Small intestine (tissue), 7 donors: ENCODE results near the gene PSORS1C2. TPM values are rescaled to one million over a fixed set of nuclear protein-coding genes. Genes with fewer than 3 reads are reported as not detected.
"Not testable (repeated sequence)": the region's sequence is repeated elsewhere in the genome, so short reads cannot be mapped to it uniquely, and the experiment has no call there.

Source experiments
- DNase-seq, 2 donors: peaks; one replicate each; pipeline versions ENCODE4 v3.0.0 to v3.0.0-alpha.2; 2013
- FAIRE-seq: peaks from 2 replicates; lab custom pipeline; 2012; peaks lifted over from hg19 to GRCh38; lab: Jason Lieb, UNC
- H3K27ac ChIP-seq, 3 donors: one replicate each; pipeline ENCODE4 v1.5.1; 2013; ENCODE audit warnings: low read length in 2 of 3, mild to moderate bottlenecking in 2 of 3, control low read depth in 1 of 3, inconsistent platforms in 1 of 3, low read depth in 1 of 3, moderate library complexity in 1 of 3
- H3K27me3 ChIP-seq, 3 donors: one replicate each; pipeline ENCODE4 v1.6.1; 2013; ENCODE audit warnings: low read length in 3 of 3, inconsistent platforms in 1 of 3; ENCODE audit not compliant: control insufficient read depth in 3 of 3, insufficient read depth in 3 of 3
- H3K36me3 ChIP-seq, 3 donors: one replicate each; pipeline ENCODE4 v1.6.1; 2013; ENCODE audit warnings: low read length in 3 of 3, inconsistent platforms in 1 of 3, low read depth in 1 of 3, mild to moderate bottlenecking in 1 of 3, moderate library complexity in 1 of 3; ENCODE audit not compliant: control insufficient read depth in 3 of 3, insufficient read depth in 2 of 3
- H3K4me1 ChIP-seq, 3 donors: one replicate each; pipeline ENCODE4 v1.6.1; 2013; ENCODE audit warnings: low read length in 2 of 3, inconsistent platforms in 1 of 3, low read depth in 1 of 3, mild to moderate bottlenecking in 1 of 3, moderate library complexity in 1 of 3; ENCODE audit not compliant: control insufficient read depth in 3 of 3, insufficient read depth in 2 of 3
- H3K4me3 ChIP-seq, 3 donors: one replicate each; pipeline ENCODE4 v1.5.1; 2013; ENCODE audit warnings: low read length in 3 of 3, control low read depth in 1 of 3, inconsistent platforms in 1 of 3, low read depth in 1 of 3, mild to moderate bottlenecking in 1 of 3, moderate library complexity in 1 of 3
- H3K9me3 ChIP-seq, 2 donors: one replicate each; pipeline ENCODE4 v1.6.1; 2013; ENCODE audit warnings: low read depth in 1 of 2, low read length in 1 of 2; ENCODE audit not compliant: control insufficient read depth in 2 of 2, insufficient read depth in 1 of 2
- WGBS, 3 donors: extraction: QIAGEN DNeasy Blood & Tissue Kit; methylation state at CpG; one replicate each; pipeline ENCODE4 v1.1.7; 2013; 5-methylcytosine and 5-hydroxymethylcytosine counted together
- polyA plus RNA-seq, 4 donors: library from polyadenylated mRNA; stranded (reverse) in 3 of 4; unstranded in 1 of 4; fragments of 200-250 nt in 3 of 4; fragments of 120-200 nt in 1 of 4; gene quantifications; one replicate each; pipeline versions ENCODE4 v1.2.1 to v1.2.3, GENCODE V29; 2013
- donor health status: healthy with polysubstance abuse.
- donor health status: control.
- donor health status: control.
- donor health status: Bipolar disorder and iron deficiency.
- donor health status: healthy.

The PSORS1C2 gene
- polyA plus RNA-seq, 4 donors, result not detected

DNA sequence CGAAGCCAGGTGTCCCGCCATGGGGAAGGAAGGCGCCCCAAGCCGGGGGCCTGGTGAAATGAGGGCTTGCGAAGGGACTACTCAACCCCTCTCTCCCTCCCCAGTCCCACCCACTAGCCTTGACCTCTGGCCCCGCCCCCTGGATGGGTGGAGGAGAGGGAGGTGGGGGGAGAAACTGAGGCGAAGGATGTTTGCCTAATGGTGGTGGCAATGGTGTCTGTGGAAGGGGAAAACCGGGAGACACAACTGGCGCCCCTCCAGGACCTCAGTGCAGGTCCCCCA is 31.7 kb upstream of the PSORS1C2 start, which contains the start of gene POU5F1:
TSS of gene POU5F1 (minus strand) at position 83 of the 282 bp plus-strand sequence. CDS start at position 21, 62 bp downstream.
- H3K4me1 ChIP-seq, result no peaks in the 10 kb centered on the region
- no peak within 1 kb of the TSS for H3K4me3 ChIP-seq
- DNase-seq (no peak), FAIRE-seq (no peak)
- 66 to 93% (median 89%) methylated on average over 9 of the region's 9 CpGs for WGBS, 3 donors
- no peaks in the 10 kb centered on the region for H3K9me3 ChIP-seq
- H3K27me3 ChIP-seq, result peaks cover 0 to 6% (median 0%) of the 10 kb centered on the region in 3 donors
- H3K27ac ChIP-seq, result no peak within 1 kb of the TSS
- no peaks in the 10 kb centered on the region for H3K36me3 ChIP-seq

GRCh38 chr6:31169858-31170599 is 31.2 kb upstream of the PSORS1C2 start:
- not testable (repeated sequence) for H3K27ac ChIP-seq, H3K27me3 ChIP-seq, DNase-seq, H3K36me3 ChIP-seq, H3K4me3 ChIP-seq, H3K9me3 ChIP-seq, H3K4me1 ChIP-seq, FAIRE-seq
- 67 to 89% (median 88%) methylated on average over 19 to 23 of the region's 23 CpGs for WGBS, 3 donors

DNA sequence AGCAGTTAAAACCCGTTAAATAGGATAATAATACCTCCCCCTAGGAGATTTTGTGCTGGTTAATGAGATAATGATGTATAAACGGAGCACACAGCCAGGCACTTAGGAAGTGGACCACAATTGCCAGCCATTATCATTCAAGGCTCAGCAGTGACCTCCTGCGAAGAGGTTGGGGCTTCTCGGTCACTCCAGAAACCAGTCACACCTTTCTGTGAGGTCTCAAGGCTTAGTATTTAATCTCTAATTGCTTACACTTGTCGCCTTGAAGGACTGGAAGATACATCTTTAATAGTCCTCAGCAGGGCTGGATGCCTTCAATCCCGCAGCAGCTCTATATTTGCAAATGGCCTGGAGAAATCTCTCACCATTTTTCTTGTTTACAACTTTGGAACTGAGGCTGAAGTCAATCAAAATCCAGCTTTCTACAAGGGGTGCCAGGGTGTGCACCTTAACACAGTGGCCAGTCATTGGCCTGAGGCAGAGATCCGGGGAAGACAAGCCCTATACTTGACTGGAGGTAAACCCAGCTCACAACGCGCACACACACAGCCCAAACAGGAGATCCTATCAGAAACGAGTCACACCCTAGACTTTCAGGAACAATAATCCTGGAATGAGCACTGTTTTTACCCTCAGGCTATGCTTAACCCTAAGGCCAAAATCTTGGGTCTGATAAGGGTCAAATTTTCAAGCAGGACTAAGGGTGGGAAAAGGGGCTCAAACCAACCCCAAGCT is 30.4 kb upstream of the PSORS1C2 start:
- H3K36me3 ChIP-seq, result no peaks in the 10 kb centered on the region
- DNase-seq (no peak), FAIRE-seq (no peak)
- H3K27ac ChIP-seq, result no peak overlapping the region
- H3K4me3 ChIP-seq, result no peak overlapping the region
- H3K9me3 ChIP-seq, result no peaks in the 10 kb centered on the region
- 76 to 84% (median 80%) methylated on average over 10 of the region's 10 CpGs for WGBS, 3 donors
- peaks cover 0 to 6% (median 0%) of the 10 kb centered on the region in 3 donors for H3K27me3 ChIP-seq
- no peaks in the 10 kb centered on the region for H3K4me1 ChIP-seq

DNA sequence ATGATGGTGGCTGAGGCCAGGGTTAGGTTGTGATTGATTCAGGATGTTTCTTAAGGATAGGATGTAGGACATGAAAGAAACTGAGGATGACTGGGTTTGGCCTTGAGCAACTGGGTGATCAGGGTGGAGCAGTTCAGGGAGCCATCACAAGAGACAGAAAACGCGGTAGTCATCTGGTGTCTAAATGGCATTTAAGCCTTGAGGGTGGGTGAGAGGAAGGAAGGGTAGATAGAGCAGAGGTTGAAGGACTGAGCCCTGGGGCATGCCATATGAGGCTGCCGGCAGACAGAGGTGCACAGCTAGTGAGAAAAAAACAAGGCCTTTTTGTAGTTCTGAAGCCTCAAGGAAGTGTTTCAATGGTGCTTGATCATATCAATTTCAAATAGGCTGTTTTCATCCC is 29.7 kb upstream of the PSORS1C2 start:
- Histone ChIP-seq H3K36me3 (no peaks in the 10 kb centered on the region), H3K9me3 (no peaks in the 10 kb centered on the region), H3K27ac (no peak overlapping the region), H3K4me1 (no peaks in the 10 kb centered on the region), H3K27me3 (peaks cover 0 to 6% (median 0%) of the 10 kb centered on the region in 3 donors), H3K4me3 (no peak overlapping the region)
- DNase-seq (no peak), FAIRE-seq (no peak)
- 76 to 100% (median 80%) methylated on average over 3 of the region's 3 CpGs for WGBS, 3 donors

- H3K36me3 ChIP-seq, result peaks cover 0 to 13% (median 0%) of the 10 kb centered on the region in 3 donors
- FAIRE-seq (no peak), DNase-seq (no peak)
- 66 to 79% (median 71%) methylated on average over 5 of the region's 5 CpGs for WGBS, 3 donors
- H3K9me3 ChIP-seq, result no peaks in the 10 kb centered on the region
- H3K27ac ChIP-seq, result no peak overlapping the region
- H3K4me1 ChIP-seq, result no peaks in the 10 kb centered on the region
- no peak overlapping the region for H3K4me3 ChIP-seq
- H3K27me3 ChIP-seq, result peaks cover 0 to 3% (median 0%) of the 10 kb centered on the region in 3 donors
Measured at GRCh38 chr6:31165986-31166385, 27.1 kb upstream of the PSORS1C2 start.

DNA sequence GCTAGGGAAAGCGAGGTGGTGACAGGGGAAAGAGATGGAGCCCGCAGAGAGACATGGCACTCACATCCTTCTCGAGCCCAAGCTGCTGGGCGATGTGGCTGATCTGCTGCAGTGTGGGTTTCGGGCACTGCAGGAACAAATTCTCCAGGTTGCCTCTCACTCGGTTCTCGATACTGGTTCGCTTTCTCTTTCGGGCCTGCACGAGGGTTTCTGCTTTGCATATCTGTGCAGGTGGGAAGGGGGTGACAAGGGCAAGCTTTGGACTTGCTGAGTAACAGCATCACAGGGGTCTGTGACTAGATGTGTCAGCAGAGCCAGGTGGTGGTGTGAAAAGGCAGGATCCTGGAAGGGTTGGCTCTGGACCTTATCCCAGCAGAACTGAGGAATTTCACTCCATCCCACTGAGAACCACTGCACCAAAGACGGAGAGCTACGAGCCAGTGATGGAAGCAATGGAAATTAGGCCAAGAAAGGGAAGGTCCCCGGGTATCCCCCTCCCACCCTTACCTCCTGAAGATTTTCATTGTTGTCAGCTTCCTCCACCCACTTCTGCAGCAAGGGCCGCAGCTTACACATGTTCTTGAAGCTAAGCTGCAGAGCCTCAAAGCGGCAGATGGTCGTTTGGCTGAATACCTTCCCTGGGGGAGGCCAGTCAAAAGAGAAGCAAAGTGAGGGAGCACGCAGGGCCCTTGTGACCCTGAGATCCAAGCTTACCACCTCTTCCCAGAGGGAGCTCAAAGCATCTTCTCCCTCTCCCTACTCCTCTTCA is 26.4 kb upstream of the PSORS1C2 start:
- peaks cover 0 to 13% (median 0%) of the 10 kb centered on the region in 3 donors for H3K36me3 ChIP-seq
- not testable (repeated sequence) for H3K4me3 ChIP-seq, DNase-seq, H3K4me1 ChIP-seq, H3K27me3 ChIP-seq, FAIRE-seq, H3K9me3 ChIP-seq, H3K27ac ChIP-seq
- 75 to 84% (median 82%) methylated on average over 17 of the region's 17 CpGs for WGBS, 3 donors

DNA sequence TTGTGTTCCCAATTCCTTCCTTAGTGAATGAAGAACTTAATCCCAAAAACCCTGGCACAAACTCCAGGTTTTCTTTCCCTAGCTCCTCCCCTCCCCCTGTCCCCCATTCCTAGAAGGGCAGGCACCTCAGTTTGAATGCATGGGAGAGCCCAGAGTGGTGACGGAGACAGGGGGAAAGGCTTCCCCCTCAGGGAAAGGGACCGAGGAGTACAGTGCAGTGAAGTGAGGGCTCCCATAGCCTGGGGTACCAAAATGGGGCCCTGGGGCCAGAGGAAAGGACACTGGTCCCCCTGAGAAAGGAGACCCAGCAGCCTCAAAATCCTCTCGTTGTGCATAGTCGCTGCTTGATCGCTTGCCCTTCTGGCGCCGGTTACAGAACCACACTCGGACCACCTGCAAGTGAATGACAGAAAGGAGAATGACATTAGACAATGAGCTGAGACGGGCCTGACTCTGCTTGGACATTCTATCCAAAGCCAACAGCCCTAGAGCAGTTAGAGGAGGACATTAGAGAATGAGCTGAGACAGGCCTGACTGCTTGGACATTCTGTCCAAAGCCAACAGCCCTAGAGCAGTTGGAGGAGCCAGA is 25.7 kb upstream of the PSORS1C2 start:
- H3K9me3 ChIP-seq, FAIRE-seq, DNase-seq, H3K4me3 ChIP-seq, H3K27ac ChIP-seq, H3K4me1 ChIP-seq, H3K27me3 ChIP-seq: not testable (repeated sequence)
- WGBS, 3 donors, result 91 to 96% (median 95%) methylated on average over 7 of the region's 9 CpGs
- H3K36me3 ChIP-seq, result peaks cover 0 to 13% (median 0%) of the 10 kb centered on the region in 3 donors

DNA sequence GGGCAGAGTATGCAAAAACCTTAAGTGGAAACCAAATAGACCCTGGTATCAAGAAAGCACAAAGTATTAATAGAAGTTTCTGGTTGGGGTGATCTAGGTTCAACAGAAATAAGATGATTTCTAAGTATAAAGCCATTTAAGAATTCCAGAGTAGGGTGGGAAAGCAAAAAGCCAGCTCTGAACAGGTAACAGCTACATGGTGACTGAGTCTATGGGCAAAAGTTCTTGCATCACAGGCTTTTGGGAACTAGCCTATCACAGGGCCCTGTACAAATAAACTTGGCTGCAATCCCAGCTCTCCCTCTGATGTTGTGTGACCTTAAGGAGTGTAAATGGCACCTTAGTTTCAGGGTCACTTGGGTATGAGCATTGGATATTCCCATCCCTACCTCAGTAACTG is 25.1 kb upstream of the PSORS1C2 start:
- H3K36me3 ChIP-seq, result peaks cover 0 to 13% (median 0%) of the 10 kb centered on the region in 3 donors
- H3K4me3 ChIP-seq, result no peak overlapping the region
- H3K9me3 ChIP-seq, result no peaks in the 10 kb centered on the region
- FAIRE-seq (no peak), DNase-seq (no peak)
- H3K27me3 ChIP-seq, result peaks cover 0 to 2% (median 0%) of the 10 kb centered on the region in 3 donors
- H3K4me1 ChIP-seq, result peaks cover 0 to 6% (median 3%) of the 10 kb centered on the region in 3 donors
- H3K27ac ChIP-seq, result no peak overlapping the region
